Right atrium auricular region (tissue), 2 donors: Measurements from ENCODE around the gene NTN5. TPM values are rescaled to one million over a fixed set of nuclear protein-coding genes. Genes with fewer than 3 reads are reported as not detected.

ENCODE experiments used
- DNase-seq: peaks from one replicate; pipeline ENCODE4 v3.0.0-alpha.2; 2019; ENCODE audit warnings: low spot score
- H3K27ac ChIP-seq, 2 donors: fragments of 200-600 bp; sonication (generic); 1 replicate in 1 of 2; 2 replicates in 1 of 2; pipeline ENCODE4 v1.5.1; 2016 to 2019
- H3K27me3 ChIP-seq, 2 donors: fragments of 200-600 bp; sonication (generic); one replicate each; pipeline versions ENCODE4 v1.5.1 to v1.6.0; 2017 to 2019
- H3K36me3 ChIP-seq: fragments of 200-600 bp; sonication (generic); one replicate; pipeline ENCODE4 v1.5.1; 2016
- H3K4me1 ChIP-seq, 2 donors: fragments of 200-600 bp; sonication (generic); one replicate each; pipeline versions ENCODE4 v1.5.1 to v1.6.0; 2017 to 2019
- H3K4me3 ChIP-seq, 2 donors: fragments of 200-600 bp; sonication (generic); 1 replicate in 1 of 2; 2 replicates in 1 of 2; pipeline ENCODE4 v1.5.1; 2017 to 2019; ENCODE audit warnings: mild to moderate bottlenecking in 1 of 2, moderate library complexity in 1 of 2
- H3K9me3 ChIP-seq, 2 donors: fragments of 200-600 bp; sonication (generic); one replicate each; pipeline ENCODE4 v1.5.1; 2019
- total RNA-seq, 2 donors: library from RNA; depleted of rRNA; stranded (reverse); fragments of >200 nt; gene quantifications; one replicate each; pipeline ENCODE4 v1.1.0, GENCODE V29; 2016
- TF ChIP-seq, protein P1 (sequence below), 2 donors: fragments of 200-600 bp; sonication (generic); IDR thresholded peaks; one replicate each; pipeline ENCODE4 v1.5.1; 2019; ENCODE audit warnings: antibody characterized with exemption in 2 of 2

The NTN5 gene
- total RNA-seq, 2 donors from 2014 or later, result 0.16 TPM; not detected in 1

DNA sequence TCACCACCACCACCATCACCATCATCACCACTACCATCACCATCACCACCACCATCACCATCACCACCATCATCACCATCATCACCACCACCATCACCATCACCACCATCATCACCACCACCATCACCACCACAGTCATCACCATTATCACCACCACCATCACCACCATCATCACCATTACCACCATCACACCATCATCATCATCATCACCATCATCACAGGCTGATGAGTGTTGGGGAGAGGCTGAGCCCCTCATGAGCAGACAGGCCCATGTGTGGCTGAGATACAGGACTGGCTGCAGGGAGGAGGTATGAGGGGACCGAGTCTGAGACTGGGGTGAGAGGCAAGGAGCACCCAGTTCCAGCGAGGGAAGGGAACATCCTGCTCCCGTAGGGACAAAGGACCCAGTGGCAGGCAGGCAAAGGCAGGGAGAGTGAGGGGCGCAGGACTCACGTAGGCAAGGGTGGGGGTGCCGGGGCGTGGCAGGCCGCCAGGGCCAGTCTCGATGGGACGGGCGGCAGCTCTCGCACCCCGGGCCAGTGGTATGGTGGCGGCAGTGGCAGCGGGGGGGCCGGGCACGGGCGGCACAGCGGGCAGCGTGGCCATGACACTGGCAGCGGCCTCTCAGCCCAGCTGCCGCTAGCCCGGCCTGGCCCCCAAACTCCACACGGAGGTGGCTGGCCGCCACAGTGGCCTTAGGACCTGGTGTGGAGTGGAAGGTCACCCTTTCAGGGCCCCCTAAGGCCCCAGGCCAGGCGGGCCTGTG is 2.7 kb downstream of the NTN5 start:
- Histone ChIP-seq H3K9me3 (no peaks in the 10 kb centered on the region), H3K4me1 (peaks cover 0 to under 1% of the 10 kb centered on the region in 2 donors), H3K27me3 (no peaks in the 10 kb centered on the region), H3K4me3 (no peak overlapping the region), H3K36me3 (no peaks in the 10 kb centered on the region), H3K27ac (no peak overlapping the region)
- TF ChIP-seq, protein P1, sequence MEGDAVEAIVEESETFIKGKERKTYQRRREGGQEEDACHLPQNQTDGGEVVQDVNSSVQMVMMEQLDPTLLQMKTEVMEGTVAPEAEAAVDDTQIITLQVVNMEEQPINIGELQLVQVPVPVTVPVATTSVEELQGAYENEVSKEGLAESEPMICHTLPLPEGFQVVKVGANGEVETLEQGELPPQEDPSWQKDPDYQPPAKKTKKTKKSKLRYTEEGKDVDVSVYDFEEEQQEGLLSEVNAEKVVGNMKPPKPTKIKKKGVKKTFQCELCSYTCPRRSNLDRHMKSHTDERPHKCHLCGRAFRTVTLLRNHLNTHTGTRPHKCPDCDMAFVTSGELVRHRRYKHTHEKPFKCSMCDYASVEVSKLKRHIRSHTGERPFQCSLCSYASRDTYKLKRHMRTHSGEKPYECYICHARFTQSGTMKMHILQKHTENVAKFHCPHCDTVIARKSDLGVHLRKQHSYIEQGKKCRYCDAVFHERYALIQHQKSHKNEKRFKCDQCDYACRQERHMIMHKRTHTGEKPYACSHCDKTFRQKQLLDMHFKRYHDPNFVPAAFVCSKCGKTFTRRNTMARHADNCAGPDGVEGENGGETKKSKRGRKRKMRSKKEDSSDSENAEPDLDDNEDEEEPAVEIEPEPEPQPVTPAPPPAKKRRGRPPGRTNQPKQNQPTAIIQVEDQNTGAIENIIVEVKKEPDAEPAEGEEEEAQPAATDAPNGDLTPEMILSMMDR (IDR thresholded peaks at IDR 0.05), result no peak
- DNase-seq, result no peak

DNA sequence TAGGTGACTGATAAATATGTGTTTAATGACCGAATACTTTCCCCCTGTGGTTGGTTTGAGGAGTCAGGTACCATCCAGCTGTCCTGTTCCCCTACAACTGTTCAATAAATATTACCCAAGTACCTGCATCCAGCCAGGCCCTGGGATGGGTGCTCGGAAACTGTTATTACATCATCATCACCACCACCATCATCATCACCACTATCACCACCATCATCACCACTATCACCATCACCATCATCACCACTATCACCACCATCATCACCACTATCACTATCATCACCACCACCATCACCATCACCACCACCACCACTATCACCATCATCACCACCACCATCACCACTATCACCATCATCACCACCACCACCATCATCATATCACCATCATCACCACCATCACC is 4.1 kb downstream of the NTN5 start:
- no peak overlapping the region for H3K4me3 ChIP-seq
- no peaks in the 10 kb centered on the region for H3K27me3 ChIP-seq
- DNase-seq, result no peak
- TF ChIP-seq, protein P1 (IDR thresholded peaks at IDR 0.05), result no peak
- H3K27ac ChIP-seq, result no peak overlapping the region
- H3K36me3 ChIP-seq, result no peaks in the 10 kb centered on the region
- H3K9me3 ChIP-seq, result no peaks in the 10 kb centered on the region
- no peaks in the 10 kb centered on the region for H3K4me1 ChIP-seq

DNA sequence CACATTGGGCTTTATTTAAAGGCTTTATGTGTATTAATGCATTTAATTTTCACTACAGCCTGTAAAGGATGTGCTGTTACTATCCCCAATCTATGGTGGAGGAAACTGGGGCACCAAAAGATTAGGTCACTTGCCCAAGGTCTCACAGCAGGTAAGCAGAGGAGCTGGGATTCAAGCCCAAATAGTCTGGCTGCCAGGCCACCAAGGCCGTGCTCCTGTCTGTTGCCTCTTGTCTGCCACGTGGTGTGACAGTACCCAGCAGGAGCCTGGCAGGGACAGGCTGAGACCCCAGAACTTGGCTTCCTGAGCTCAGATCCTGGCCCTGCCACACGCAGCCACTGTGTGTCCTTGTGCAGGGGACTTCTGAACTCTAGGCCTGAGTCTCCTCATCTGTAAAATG is 4.5 kb downstream of the NTN5 start:
- TF ChIP-seq, protein P1 (IDR thresholded peaks at IDR 0.05), result no peak
- no peaks in the 10 kb centered on the region for H3K36me3 ChIP-seq
- no peaks in the 10 kb centered on the region for H3K4me1 ChIP-seq
- H3K4me3 ChIP-seq, result no peak overlapping the region
- H3K9me3 ChIP-seq, result no peaks in the 10 kb centered on the region
- no peaks in the 10 kb centered on the region for H3K27me3 ChIP-seq
- H3K27ac ChIP-seq, result no peak overlapping the region
- DNase-seq, result no peak

DNA sequence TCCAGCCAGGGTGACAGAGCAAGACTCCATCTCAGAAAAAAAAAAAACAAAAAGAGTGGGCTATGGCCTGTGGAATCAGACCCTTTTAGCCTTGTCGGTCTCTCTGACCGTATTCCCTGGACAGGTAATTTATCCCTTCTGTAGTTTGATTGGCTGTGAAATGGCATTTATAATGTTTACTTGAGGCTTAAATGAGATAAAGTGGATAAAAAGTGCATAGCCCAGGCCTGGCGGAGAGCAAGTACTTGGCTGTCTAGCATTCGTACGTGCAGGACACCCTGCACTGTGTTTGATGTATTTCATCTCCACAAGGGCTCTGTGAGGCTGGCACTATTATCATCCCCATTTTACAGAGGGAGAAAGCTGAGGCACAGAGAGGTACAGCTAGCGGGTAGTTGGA is 7.0 kb downstream of the NTN5 start:
- no peak overlapping the region for H3K4me3 ChIP-seq

DNA sequence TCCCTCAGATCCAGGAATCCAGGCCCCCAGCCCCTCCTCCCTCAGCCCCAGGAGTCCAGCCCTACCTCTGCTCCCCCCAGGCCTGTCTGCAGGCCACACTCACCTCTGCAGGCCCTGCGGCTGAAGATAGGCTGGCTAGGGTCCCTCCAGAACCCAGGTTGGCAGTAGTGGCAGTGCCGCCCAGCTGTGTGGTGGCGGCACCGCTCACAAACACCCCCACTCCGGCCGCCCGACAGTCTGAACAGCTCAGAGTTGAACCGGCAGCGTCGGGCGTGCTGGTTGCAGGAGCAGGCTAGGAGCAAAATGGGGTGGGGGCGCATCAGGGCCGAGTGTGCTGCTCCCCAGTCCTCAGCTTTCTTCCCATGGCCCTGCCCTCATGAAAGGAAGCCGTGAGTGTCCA is 8.3 kb downstream of the NTN5 start:
- DNase-seq, result no peak
- H3K4me3 ChIP-seq, result no peak overlapping the region
- no peaks in the 10 kb centered on the region for H3K9me3 ChIP-seq
- H3K36me3 ChIP-seq, result no peaks in the 10 kb centered on the region
- H3K27ac ChIP-seq, result no peak overlapping the region
- H3K27me3 ChIP-seq, result no peaks in the 10 kb centered on the region
- TF ChIP-seq, protein P1 (IDR thresholded peaks at IDR 0.05), result no peak
- H3K4me1 ChIP-seq, result peaks cover 0 to 11% of the 10 kb centered on the region in 2 donors

More for the DNA sequence above, 7.0 kb downstream of the NTN5 start:
- no peaks in the 10 kb centered on the region for H3K27me3 ChIP-seq
- no peak overlapping the region for H3K27ac ChIP-seq
- no peak for DNase-seq
- TF ChIP-seq, protein P1 (IDR thresholded peaks at IDR 0.05), result no peak
- H3K9me3 ChIP-seq, result no peaks in the 10 kb centered on the region
- peaks cover 0 to 5% of the 10 kb centered on the region in 2 donors for H3K4me1 ChIP-seq
- H3K36me3 ChIP-seq, result no peaks in the 10 kb centered on the region

DNA sequence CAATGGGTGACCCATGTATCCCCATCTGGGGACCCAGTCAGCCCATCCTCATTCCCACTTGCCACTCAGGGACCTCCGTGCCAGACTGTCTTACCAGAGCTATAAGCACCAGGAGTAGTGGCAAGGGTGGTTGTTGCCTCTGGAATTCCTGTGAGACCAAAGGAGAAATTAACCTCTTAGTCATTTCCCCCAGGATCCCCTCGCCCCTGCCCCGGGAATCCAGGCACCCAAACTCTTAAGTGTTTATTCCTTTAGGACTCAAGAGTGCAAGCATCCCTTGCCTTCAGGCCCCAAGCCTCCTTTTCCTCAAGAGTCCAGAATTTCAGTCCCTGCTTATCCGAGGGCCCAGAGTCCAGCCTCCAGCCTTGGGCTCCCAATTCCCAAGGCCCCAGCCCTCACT is 9.2 kb downstream of the NTN5 start:
- H3K9me3 ChIP-seq, result no peaks in the 10 kb centered on the region
- H3K27ac ChIP-seq, result no peak overlapping the region
- H3K4me1 ChIP-seq, result peaks cover 0 to 11% of the 10 kb centered on the region in 2 donors
- no peak for DNase-seq
- no peak overlapping the region for H3K4me3 ChIP-seq
- no peaks in the 10 kb centered on the region for H3K36me3 ChIP-seq
- TF ChIP-seq, protein P1 (IDR thresholded peaks at IDR 0.05), result no peak
- H3K27me3 ChIP-seq, result no peaks in the 10 kb centered on the region
